AG04450 (cell line): ENCODE results near the gene ANTXRL. TPM values are rescaled to one million over a fixed set of nuclear protein-coding genes. Genes with fewer than 3 reads are reported as not detected.
"Not testable (repeated sequence)": the region's sequence is repeated elsewhere in the genome, so short reads cannot be mapped to it uniquely, and the experiment has no call there.

Experiments
- CTCF ChIA-PET: fragments of 300-600, 350-600 bp; formaldehyde crosslinking; extraction: SDS; loops from one replicate; lab custom pipeline; 2022; ENCODE audit warnings: antibody characterized with exemption, inconsistent platforms; lab: Charles Lee
- POLR2A ChIA-PET: fragments of 350-600 bp; formaldehyde crosslinking; extraction: SDS; loops from one replicate; lab custom pipeline; 2021; ENCODE audit warnings: antibody characterized with exemption, inconsistent platforms; lab: Yijun Ruan, JAX
- DNase-seq: peaks from one replicate; pipeline ENCODE4 v3.0.0-alpha.2; 2011; ENCODE audit warnings: low read depth, low spot score
- H3K27ac ChIP-seq: one replicate; pipeline ENCODE4 v1.5.1; 2012; ENCODE audit warnings: low read depth, low read length, control low read depth
- H3K27me3 ChIP-seq: one replicate; pipeline ENCODE4 v1.6.0; 2012; ENCODE audit warnings: low read length; ENCODE audit not compliant: control insufficient read depth, insufficient read depth
- H3K4me3 ChIP-seq: 2 replicates; pipeline ENCODE4 v1.5.1; 2011; ENCODE audit warnings: mild to moderate bottlenecking, low read depth, low read length, control low read depth
- H3K9me3 ChIP-seq: 2 replicates; pipeline ENCODE4 v1.5.1; 2012; ENCODE audit warnings: low read length; ENCODE audit not compliant: control insufficient read depth, insufficient read depth
- polyA plus RNA-seq: library from polyadenylated mRNA; depleted of rRNA; stranded (reverse); fragments of >200 nt; gene quantifications from 2 replicates; pipeline ENCODE4 v1.2.3, GENCODE V29; 2011; rRNA removed

The ANTXRL gene
- polyA plus RNA-seq, 1 experiment: not detected

DNA sequence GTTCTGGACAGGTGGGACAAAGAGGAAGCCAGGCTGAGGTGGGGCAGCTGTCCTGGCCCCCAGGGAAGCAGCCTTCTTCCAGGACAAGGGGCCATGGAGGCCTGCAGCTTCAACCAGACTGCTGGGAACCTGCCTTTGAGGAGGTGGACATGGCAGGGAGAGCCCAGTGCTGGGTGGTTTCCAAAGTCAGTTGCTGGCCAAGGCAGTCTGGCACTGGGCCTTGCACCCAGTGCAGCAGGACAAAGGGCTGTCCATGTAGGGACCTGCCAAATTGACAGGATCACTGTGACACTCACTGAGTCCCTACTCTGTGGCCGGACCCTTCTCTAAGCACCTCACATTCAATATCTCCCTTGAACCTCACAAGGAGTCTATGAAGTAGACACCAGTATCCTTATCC, 90.2 kb downstream of the ANTXRL start:
- POLR2A ChIA-PET, DNase-seq, CTCF ChIA-PET, H3K27me3 ChIP-seq, H3K9me3 ChIP-seq, H3K27ac ChIP-seq, H3K4me3 ChIP-seq: not testable (repeated sequence)

DNA sequence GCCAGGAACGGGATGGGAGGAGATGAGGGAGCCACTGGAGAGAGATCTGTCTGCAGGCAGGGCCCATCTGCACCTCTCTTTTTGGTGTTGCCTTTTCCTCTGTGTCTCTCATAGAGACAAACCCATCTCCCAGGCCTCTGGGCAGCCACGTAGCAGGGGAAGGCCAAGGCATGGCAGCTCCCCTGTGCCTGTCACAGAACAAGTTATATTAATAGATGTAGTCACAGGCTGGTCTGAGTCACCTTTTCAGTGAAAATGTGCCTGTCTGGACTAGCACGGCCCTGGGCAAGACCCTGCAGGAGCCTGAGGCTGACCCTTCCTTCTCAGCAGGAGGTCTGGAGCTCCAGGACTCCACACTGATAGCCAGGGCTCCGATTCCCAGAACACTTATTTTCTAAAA, 90.9 kb downstream of the ANTXRL start:
- POLR2A ChIA-PET, H3K9me3 ChIP-seq, H3K27ac ChIP-seq, H3K27me3 ChIP-seq, H3K4me3 ChIP-seq, CTCF ChIA-PET, DNase-seq: not testable (repeated sequence)

DNA sequence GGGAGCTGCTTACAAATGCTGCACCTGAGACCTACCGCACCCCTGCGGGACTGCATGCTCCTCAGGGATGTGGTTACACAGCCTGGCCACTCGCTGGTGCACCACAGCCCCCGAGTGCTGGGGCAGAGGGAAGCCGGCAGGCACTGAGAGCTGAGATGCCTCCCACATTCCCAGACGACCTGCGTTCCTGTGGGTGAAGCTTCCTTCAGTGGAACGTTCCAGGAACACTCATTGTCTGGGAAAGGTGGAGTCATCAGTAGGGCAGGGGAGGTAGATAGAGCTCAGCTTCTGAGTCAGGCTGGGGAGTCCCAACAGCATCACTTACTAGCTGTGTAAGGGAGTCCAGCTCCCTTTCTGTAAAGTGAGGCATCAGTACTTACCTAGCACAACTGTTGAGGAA, 91.3 kb downstream of the ANTXRL start:
- POLR2A ChIA-PET, CTCF ChIA-PET, DNase-seq, H3K27ac ChIP-seq, H3K27me3 ChIP-seq, H3K9me3 ChIP-seq, H3K4me3 ChIP-seq: not testable (repeated sequence)

DNA sequence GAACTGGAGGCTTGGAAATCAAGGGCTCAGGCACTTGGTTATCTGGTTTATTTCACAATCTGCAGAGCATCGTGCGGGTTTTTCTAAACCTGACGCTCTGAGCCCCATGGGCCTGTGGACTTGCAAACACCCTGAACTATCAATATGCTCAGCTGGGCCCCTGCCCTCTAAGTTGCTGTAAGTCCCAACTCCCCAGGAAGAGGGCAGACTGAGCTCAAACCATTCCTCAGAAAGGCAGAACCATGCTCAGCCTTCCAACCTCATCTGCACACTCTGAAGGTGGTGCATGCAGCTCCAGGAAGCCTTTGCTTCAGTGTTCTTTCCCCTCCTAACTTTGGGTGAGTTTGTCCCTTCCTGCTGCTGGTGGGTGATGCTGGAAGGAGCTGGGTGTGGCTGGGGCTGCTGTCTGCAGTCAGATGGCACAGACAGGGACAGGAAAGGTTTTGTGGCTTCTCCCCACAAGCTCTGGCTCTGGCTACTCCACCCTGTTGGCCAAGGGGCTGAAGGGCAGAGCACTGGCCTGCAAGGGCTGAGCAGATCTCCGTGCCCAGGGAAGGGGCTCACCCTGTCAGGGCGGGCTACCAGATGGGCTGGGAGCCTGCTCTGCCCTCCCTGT, 92.5 kb downstream of the ANTXRL start:
- H3K27ac ChIP-seq, H3K4me3 ChIP-seq, H3K27me3 ChIP-seq, CTCF ChIA-PET, DNase-seq, H3K9me3 ChIP-seq, POLR2A ChIA-PET: not testable (repeated sequence)

Other genes with a start within 250 kb of the ANTXRL start
- not detected in 2 replicates for gene MSMB, start 240.7 kb upstream of the ANTXRL start, polyA plus RNA-seq
- gene ANXA8L1, start 88.8 kb downstream of the ANTXRL start, polyA plus RNA-seq: 0.06 and 0.10 TPM in 2 replicates
- gene NPY4R, start 179.0 kb downstream of the ANTXRL start, polyA plus RNA-seq: 0.17 and 0.36 TPM in 2 replicates